GM18507 (cell line): Measurements from ENCODE around the gene KIFC3.
"Not testable (repeated sequence)": the region's sequence is repeated elsewhere in the genome, so short reads cannot be mapped to it uniquely, and the experiment has no call there.

Source experiments
- DNase-seq: peaks from one replicate; pipeline ENCODE4 v3.0.0; 2011; ENCODE audit warnings: low read depth; ENCODE audit not compliant: insufficient read length; ENCODE audit errors: extremely low spot score
- FAIRE-seq: peaks from 2 replicates; lab custom pipeline; 2011; peaks lifted over from hg19 to GRCh38; lab: Jason Lieb, UNC

KIFC3 gene

DNA sequence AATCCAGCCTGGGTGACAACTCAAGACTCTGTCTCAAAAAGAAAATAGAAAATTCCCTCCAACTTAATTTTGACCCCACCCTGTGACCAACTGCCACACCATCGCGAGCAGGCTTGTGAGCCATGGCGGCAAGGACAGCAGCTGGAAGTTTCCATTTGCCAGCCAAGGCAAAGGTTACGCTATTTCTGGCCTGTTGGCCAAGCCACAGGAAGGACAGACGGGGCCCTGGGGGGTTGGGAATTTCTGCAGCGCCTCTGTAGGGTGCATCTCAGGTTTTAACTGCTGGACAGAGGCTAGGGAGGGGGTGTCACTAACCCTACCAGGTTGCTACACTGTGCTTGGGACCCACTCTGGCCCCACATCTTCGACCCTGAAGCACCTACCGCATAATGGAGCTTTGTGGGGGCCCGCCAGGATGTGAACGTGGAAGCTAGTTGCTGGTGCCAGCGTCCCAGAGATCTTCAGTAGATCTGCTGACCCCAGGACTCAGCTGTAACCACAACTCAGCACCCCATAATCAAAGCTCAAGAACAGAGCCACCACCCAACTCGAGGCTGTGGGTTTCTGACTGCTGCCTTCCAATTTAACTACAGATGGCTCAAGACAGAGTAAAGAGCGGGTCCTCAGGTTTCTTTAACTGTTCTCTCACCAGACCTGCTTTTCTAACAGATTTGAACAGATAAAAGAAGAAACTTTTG, 10.9 kb downstream of the KIFC3 start:
- FAIRE-seq = no peak
- DNase-seq = no peak

DNA sequence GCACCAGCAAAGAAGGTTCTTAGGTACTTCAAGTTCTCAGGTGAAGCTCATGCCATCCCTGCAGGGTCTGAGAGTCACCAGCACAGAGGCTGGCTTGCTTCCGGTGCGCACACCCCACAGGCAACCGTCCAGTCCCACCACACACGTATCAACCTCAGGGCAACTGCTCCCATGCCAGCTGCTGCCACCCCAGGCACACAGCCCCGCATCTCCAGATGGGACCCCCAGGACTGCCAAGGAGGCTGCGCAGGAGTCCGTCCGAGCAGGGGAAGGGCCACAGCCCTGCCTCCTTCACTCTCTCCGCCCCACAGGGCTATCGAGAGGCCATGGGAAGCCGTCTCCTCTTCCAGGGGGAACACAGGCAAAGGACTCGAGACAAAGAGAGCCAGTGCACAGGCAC, 13.3 kb downstream of the KIFC3 start:
- no peak for FAIRE-seq
- DNase-seq = no peak

DNA sequence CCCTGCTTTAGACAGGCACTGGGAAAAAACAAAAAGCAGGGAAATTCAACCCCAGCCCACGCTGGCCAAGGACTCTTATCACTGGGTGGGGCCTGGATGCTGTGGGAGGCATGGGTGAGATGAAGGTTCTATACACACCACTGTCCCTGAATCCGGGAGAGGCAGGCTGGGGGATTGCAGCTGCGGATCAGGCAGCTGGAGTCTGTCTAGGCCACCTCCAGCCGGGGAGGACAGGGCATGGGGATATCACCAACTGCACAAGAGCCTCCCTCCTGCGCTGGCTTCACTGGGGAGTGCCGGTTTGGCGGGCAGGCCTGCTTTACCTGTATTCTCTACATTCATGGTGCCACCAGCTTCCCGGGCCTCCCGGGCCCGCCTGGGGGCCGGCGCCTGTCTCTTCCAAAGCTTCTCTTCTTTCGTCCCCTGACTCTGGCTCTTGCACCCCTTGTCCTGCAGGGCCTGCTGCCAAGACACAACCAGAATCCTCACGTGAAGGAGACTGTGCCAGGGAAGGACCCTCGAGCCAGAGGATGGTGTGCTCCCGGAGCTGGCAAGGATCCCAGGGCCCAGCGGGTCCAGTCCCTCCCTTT, 13.9 kb downstream of the KIFC3 start:
- DNase-seq = no peak
- no peak for FAIRE-seq

DNA sequence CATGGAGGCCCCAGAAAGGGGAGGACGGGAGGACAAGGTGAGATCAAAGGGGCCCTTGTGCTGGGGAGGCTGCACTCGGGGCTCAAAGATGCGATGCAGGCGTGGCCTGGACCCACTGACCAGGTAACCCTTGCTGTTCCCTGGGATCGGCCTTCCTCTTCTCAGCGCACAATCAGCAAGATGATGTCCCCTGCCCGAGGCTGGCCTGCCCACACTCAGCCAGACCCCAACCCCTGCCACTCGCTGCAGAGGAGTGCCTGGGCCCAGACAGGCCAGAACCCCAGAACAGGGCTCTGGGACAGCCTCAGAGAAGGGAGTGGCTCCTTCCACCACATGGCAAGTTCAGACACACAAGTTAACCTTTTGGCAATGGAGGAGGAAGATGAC, 14.8 kb downstream of the KIFC3 start:
- DNase-seq = no peak
- FAIRE-seq = no peak

DNA sequence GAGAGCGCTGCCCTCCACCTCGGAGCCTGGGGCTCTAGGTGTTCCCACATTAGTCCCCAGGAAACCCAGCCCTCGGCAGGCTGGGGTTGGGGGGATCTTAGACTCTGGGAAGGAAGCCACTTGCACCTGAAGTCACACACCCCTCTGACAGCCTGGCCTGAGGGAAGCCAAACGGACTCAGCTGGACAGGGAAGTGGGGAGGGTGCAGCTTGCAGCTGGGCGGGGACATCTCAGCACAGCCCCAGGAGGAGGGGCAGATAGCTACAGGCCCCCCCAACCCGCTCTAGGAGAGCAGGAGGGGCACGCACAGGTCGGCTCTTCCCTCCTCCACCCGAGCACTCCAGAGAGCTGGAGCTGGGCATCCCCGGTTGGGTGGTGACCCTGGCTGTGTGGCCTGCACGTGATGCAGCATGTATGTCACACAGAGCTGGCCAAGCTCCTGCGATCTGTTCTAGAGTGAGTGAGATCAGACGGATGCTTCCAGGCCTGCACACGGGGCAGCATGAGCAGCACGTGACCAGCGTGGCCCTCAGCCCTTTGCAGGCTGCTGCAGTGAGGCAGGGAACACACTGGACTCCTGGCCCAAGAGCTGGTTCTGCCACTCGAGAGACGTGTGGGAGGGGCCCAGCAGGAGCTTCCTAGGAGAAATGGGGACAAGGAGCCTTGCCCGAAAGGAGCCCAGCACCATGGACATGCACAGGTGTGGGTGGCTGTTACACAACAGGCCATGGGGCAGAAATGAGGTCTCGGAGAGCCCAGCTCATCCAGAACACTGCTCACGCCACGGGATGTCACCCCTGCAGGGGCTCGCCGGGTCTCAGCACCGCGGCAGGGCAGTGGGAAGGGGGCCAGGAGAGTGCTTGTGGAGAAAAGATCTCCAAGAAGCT, 15.4 kb downstream of the KIFC3 start:
- DNase-seq = no peak
- FAIRE-seq = no peak

DNA sequence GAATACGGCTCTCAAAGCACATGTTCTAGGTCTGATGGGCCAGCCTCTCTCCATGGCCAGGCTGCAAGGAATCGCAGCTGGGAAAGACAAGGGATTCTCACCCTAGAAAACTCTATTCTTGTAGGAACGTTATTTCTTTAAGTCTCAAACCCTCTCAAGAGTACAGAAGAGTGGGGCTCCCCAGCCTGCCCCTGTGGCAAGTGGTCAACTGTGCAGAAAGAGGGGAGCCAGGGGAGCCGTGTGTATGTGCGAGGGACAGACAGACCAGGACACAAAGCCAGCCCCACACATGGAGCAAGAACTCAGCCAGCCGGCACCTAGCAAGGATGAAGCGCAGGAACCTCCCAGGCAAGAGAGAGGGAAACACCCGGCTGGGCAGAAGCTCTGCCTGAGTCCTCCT, 16.4 kb downstream of the KIFC3 start:
- FAIRE-seq = no peak

DNA sequence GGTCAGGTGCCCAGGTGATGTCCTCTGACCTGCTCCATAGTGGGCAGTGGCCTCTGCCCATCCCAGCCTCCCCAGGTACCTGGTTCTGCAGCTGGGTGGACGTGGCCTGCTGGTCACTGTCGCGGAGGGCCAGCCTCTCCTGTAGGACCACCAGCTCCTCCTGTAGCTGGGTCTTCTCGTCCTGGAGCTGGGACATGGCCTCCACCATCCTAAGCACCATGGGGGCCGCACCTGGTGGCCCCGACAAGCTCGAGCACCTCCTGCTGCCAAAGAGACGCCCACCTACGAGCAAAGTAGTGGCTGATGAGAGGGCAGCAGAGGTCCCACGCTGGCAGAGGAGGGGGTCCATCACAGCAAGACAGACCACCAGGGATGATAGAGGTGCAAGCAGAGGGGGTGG, 16.9 kb downstream of the KIFC3 start:
- no peak for FAIRE-seq

More for the DNA sequence above, 16.4 kb downstream of the KIFC3 start:
- no peak for DNase-seq

DNA sequence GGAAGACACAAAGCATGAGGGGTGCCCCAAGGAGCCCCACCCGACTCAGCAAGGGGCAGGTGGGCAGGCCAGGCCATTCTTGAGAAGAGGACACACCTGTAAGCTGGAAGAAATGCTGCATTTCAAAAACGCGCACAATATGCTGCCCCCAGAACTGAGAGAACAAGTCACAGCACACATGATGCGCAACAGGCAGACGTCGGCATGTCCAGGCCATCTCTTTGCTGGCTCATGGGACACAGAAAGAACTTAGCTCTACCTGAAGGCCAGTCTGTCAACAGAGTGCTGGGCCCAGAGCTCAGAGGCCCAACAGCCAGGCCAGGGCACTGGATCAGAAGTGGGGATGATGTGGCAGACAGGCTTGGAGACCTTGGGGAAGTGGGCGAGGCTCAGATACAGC, 18.0 kb downstream of the KIFC3 start:
- no peak for DNase-seq
- no peak for FAIRE-seq

More for the DNA sequence above, 16.9 kb downstream of the KIFC3 start:
- DNase-seq = no peak

DNA sequence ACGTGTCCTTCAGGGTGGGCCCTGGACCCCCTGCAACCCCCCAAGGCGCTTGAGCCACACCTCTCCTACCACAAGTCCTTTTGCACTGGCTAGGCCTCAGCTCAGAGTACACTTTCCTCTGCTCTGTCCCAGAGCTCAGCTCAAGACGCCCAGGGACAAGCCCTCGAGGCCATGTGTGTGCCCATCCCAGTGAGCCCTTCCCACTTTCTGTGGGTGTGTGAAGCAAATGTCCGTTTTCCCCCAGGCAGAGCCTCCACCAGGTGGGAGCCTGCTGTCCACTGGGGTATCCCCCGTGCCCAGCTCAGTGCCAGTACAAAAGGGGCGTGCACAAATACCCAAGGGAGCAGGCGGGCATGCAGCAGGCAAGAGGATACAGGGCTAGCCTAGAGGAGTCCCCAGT, 18.4 kb downstream of the KIFC3 start:
- FAIRE-seq = no peak
- DNase-seq = no peak

DNA sequence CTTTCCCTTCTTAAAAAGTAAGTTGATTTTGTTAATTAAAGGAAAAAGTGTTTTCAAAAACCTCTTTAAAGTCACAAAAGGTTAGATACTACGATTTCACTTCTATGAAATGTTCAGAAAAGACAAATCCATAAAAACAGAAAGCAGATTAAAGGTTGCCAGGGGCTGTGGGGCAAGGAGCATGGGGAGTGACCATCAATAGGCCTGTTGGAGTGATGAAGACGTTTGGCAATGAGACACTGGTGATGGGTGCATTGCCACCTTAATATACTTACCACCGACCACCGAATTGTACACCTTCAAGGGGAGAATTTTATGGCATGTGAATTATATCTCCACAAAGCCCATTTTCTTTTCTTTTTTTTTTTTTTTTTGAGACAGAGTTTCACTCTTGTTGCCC, 19.2 kb downstream of the KIFC3 start:
- FAIRE-seq (no peak), DNase-seq (no peak)

DNA sequence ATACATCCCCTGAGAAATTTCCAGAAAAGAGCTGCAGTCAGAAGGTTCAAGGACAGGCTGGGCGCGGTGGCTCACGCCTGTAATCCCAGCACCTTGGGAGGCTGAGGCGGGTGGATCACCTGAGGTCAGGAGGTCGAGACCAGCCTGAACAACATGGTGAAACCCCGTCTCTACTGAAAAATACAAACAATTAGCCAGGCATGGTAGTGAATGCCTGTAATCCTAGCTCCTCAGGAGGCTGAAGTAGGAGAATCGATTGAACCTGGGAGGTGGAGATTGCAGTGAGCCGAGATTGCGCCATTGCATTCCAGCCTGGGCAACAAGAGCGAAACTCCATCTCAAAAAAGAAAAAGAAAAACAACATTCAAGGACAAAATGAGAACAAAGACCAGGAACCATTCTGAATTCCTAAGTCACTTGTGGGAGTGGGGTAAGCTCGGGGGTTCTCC, 19.7 kb downstream of the KIFC3 start:
- not testable (repeated sequence) for FAIRE-seq, DNase-seq

DNA sequence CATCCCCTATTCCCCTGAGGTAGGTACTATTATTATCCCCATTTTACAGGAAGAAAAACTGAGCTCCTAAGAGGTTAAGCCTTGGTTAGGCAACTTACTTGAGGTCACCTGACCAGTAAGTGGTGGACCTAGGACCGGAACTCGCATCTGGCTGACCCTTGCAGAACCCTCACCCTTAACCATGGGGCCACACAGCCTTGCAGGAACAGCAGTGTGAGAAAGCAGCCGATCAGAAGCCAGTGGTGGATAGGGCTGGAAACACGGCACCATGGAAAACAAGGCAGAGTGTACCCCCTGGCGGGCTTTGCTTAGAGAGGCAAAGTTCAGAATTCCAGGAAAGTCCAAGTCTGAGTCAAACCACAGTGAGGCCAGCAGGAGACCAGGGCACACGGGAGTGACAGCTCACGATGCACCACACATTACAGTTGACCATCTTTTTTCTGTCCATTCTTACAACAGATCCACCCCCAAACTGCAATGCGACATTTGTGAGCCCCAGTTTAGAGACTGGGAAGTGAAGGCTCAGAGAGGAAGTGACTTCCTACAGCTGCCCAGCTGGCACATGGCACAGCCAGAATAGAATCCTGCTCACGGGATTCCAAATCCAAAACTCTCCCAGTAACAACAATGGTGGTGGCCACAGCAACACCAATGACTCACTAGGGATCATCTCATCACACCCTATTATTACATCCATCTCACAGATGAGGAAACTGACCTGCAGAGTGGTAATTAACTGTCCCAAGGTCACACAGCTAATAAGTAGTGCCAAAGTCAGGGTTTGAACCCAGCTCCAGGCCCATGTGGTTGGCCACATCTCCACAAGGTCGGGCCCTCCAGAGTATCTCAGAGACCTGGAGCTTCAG, 20.3 kb downstream of the KIFC3 start:
- FAIRE-seq = no peak
- DNase-seq = no peak

DNA sequence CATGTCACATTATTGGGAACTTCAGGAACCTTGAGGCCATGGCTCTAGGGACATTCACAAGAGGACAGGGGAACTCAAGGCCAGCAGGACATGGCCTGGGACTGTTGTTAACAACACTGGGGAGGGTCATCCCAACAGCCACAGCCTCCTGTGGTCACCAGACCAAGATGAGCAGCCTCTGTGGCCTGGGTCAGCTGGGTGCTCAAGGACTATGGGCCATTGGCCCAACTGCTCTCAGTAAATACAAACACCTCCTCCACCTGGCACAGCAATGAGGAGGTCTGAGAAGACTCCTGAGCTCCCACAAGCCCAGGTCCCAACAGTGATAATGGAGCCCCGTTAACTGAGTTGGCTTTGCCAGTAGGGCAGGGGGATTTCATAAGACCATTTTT, 20.9 kb downstream of the KIFC3 start:
- no peak for DNase-seq
- FAIRE-seq = no peak

DNA sequence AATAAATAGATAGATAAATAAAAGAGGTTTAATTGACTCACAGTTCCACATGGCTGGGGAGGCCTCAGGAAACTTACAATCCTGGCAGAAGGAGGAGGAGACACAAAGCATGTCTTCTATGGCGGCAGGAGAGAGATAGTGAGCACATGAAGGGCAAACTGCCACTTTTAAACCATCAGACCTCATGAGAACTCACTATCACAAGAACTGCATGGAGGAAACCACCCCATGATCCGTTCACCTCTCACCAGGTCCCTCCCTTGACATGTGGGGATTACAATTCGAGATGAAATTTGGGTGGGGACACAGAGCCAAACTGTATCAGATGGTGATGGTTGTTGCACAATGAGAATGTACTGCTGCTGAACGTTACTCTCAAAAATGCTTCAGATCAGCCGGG, 22.5 kb downstream of the KIFC3 start:
- DNase-seq, FAIRE-seq: not testable (repeated sequence)

DNA sequence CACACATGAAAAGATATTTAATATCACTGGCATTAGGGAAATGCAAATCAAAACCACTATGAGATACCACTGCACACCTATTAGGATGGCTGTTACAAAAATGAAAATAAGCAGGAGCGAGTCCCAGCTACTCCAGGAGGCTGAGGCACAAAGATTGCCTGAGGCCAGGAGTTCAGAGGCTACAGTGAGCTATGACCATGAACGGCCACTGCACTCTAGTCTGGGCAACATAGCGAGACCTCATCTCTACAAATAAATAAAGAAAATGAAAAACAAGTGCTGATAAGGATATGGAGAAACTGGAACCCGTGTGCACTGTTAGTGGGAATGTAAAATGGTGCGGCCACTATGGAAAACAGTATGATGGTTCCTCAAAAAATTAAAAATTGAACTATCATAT, 23.6 kb downstream of the KIFC3 start:
- FAIRE-seq = no peak
- no peak for DNase-seq

DNA sequence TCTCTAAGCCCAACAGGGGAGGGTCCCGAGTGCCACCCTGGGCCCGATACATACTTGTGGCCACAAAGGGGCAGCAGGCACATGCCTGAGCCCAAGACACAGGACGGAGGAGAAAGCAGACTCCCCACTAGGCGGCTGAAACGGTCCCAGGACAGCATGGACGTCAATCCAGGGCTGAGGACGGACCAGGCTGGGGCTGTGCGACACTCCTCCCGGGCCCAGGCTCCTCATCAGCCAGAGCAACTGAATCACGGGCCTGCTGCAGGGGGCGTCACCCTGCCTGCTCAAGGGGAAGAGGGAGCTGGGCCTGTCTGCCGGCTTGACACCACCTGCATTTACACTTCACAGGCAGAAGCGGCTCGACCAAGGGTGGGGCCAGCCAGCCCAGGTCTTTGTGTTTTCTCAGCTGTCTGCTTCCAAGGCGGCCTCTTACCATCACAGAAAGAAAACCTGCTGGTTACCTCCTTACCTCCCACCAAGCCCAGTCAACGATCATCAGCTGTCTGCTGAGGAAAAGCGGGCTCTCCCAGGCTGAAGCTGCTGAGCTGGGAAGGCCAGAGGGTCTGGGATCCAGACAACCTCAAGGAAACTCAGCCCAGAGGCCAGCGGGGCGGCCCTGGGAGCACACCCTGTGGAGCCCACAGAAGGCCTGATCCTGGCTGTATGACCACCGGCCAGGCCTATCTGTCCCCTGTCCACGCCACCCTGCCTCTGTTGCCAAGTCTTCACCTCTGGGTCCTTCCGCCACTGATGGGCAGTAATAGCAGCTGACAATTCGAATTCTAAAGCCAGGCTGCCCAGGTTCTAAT, 26.4 kb downstream of the KIFC3 start:
- no peak for FAIRE-seq

DNA sequence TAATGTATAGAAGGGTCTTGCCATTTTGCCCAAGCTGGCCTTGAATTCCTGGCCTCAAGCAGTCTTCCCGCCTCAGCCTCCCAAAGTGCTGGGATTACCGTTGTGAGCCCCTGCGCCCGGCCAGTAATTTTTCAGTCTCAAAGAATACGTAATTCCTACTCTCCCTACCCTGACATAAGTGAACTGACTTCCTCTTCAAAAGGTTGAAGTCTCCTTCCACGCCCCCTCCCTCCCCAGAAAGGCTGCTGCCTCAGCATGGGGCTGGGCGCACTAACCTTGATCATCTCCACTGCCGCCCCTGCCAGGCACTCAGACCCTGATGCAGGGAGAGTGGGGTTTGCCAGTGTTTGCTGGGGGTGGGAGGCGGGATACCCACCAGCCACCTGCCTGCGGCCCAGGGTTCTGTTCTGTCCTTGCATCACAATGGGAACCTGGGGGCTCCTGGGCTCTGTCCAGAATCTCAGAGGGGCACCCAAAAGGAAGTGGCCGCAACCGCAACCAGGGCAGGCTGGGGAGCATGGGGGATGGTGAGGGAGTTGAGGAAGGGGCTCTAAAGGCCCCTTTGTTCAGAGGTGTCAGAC, 27.5 kb downstream of the KIFC3 start:
- FAIRE-seq (no peak), DNase-seq (no peak)

More for the DNA sequence above, 26.4 kb downstream of the KIFC3 start:
- no peak for DNase-seq

DNA sequence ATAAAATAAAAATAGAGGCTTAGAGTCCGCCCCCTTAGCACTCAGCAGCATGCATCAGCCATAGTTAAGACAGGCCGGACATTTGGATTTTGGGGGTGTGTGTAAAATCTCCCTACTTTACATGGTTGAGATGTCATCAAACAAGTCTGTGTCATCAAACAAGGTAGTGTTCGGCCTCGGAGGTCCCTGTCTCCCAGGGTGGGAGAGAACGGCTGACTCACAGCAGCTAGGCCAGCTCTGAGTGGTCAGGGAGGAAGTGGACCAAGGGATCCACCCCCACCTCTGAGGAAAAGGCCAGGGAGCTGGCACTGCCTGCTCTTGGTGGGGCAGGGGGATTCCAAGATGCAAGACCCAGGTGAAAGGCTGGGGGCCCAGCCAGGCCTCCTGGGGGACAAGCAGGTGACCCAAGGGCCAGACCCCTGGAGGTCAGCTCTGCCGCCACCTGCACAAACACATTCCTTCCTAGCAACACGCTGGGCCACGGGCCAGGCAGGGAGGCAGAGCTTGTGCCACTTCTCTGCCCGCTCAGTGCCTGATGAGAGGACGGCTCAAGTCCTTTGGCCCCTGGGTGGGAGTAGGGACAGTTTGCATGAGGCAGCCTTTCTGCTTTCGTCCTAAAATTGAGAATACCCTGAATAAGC, 28.5 kb downstream of the KIFC3 start:
- no peak for FAIRE-seq
- no peak for DNase-seq
